Coronary artery (tissue), 2 donors: ENCODE results near the gene TMEM81.
A peak's percentile ranks its signal among the peaks of the same experiment; 100 is the strongest.

Experiments used
- DNase-seq: peaks from one replicate; pipeline ENCODE4 v3.0.0-alpha.2; 2017; ENCODE audit warnings: low spot score
- H3K27ac ChIP-seq, 2 donors: fragments of 200-600 bp; sonication (generic); one replicate each; pipeline ENCODE4 v1.5.1; 2016 to 2019
- H3K4me3 ChIP-seq: fragments of 200-600 bp; sonication (generic); 2 replicates; pipeline ENCODE4 v1.5.1; 2016; ENCODE audit warnings: mild to moderate bottlenecking, moderate library complexity
- TF ChIP-seq, protein P1 (sequence below): fragments of 200-600 bp; sonication (generic); IDR thresholded peaks from one replicate; pipeline ENCODE4 v1.5.1; 2019; ENCODE audit warnings: antibody characterized with exemption

The TMEM81 gene

DNA sequence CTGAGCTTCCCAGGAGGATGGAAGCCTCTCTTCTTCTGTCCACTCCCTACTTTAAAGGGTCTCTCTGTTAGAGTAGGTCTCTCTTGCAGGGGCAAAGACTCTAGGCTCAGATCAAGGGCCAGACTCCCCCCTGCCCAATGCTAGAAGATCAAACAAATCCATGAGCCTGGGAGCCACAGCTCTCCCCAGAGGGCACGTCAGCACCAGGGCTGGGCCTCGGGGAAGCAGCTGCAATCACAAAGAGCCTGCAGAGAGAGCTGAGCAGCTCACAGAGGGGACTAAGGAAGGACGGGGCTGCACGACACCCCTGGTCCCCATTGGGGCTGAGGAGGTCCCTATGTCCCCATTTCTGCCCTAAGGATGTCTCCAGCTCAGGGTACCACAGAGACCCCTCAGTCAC, 37.4 kb downstream of the TMEM81 start:
- no peak overlapping the region for H3K27ac ChIP-seq
- TF ChIP-seq, protein P1, sequence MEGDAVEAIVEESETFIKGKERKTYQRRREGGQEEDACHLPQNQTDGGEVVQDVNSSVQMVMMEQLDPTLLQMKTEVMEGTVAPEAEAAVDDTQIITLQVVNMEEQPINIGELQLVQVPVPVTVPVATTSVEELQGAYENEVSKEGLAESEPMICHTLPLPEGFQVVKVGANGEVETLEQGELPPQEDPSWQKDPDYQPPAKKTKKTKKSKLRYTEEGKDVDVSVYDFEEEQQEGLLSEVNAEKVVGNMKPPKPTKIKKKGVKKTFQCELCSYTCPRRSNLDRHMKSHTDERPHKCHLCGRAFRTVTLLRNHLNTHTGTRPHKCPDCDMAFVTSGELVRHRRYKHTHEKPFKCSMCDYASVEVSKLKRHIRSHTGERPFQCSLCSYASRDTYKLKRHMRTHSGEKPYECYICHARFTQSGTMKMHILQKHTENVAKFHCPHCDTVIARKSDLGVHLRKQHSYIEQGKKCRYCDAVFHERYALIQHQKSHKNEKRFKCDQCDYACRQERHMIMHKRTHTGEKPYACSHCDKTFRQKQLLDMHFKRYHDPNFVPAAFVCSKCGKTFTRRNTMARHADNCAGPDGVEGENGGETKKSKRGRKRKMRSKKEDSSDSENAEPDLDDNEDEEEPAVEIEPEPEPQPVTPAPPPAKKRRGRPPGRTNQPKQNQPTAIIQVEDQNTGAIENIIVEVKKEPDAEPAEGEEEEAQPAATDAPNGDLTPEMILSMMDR = no peak
- DNase-seq = no peak
- H3K4me3 ChIP-seq = no peak overlapping the region

DNA sequence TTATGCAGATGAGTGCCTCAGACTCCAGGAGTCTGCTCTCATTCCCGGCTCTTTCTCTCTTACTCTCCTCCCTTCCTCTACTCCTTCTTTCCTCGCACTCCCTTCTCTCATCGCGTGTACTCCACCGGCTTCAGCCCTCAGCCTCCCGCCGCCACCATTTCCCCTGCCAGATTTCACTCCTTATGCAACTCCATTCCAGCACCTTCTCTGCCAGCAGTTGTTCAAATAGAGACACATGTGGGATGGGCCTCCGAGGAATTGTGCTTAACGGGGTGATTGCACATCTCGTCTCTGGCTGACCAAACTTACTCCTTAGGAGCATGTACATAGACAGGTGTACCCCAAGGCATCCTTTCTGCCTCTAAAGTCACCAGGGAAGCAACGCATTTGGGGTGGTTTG, 39.1 kb downstream of the TMEM81 start:
- TF ChIP-seq, protein P1 = no peak
- Histone ChIP-seq H3K27ac (no peak overlapping the region), H3K4me3 (no peak overlapping the region)
- no peak for DNase-seq

DNA sequence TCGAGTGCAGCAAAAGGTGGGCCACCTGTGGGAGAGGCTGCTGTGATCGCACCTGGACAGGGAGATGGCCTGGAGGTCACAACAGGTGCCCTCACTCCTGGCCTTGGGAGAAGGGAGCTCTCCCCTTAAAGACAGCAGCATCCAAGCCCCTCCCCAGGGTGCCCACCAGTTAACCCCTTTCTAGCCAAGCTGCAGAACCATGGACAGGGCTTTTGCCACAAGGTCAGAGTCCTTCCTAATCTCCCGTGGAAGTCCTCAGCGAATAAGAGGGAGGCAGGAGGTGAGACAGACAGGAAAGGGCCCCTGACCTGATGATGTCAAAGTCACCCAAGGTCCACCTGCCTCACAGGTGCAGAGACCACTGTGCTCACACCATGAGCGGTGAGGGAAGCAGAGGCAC, 39.5 kb downstream of the TMEM81 start:
- no peak for DNase-seq
- no peak overlapping the region for H3K4me3 ChIP-seq
- TF ChIP-seq, protein P1 = no peak
- H3K27ac ChIP-seq = no peak overlapping the region

DNA sequence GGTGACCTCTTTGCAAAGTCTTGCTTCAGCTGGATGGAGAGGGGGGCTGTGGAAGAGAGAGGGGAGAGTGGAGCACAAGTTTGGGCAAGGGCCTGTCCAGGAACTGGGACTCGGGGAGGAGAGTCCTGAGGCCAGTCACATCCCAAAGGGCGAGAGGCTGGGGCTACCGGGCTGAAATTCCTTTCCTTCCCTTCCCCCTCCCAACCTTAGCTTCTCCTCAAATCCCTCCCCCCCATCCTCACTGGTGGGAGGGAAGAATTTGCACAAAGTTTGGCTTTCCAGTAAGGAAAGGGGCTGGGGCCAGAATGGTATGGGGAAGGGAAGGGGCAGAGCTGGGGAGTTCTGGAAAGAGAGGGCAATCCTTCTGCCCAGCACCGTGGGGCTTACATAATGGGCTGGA, 40.4 kb downstream of the TMEM81 start:
- Histone ChIP-seq H3K4me3 (no peak overlapping the region), H3K27ac (no peak overlapping the region)
- no peak for DNase-seq
- TF ChIP-seq, protein P1 = no peak

DNA sequence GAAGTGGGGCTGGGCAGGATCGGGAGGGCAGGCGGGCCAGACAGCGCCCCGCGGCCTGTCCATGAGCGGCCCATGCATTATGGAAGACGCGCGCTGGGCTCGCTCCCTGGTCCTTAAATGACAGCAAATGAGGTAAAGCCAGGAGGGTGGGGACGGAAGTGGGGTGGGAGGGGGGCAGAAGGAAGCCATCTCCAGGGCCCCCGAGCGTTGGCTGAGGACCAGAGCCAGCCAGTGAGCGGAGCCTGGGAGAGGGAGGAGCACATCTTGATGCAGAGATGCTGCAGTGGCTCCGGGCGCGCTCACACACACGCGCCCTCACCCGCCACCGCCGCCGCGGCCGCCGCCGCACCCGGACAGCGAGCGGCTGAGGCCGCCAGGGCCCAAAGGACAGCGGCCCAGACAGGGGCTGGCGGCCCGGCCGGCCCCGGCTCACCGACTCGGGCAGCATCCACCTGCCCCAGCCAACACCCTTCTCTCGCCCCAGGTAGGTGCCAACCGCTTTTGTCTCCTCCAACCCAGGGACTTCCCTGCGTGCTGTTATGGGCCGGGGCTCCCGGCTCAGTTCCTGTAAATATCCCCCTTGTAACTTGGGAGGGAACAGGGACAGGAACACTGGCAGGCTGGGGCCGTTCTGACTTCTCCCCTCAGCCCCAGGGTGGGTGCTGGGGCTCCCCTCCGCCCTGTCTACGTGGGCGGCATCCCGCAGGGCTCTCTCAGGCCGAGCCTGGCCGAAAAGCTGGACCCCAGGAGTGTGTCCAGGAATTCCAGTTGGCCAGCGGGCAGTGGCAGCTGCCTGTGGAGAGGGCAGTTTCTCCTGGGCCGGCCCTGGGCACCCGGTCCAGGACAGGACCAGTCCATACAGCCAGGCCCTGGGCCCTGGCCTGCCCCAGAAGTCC, 41.1 kb downstream of the TMEM81 start, which contains the start of gene CNTN2:
Gene CNTN2, plus strand, starts transcription at position 302 of the 896 bp plus-strand sequence. CDS start 9,974 bp downstream, outside the sequence.
- Histone ChIP-seq H3K27ac (no peak within 1 kb of the TSS), H3K4me3 (peak within 1 kb of the TSS; percentile 49)
- DNase-seq = no peak
- TF ChIP-seq, protein P1 = no peak

DNA sequence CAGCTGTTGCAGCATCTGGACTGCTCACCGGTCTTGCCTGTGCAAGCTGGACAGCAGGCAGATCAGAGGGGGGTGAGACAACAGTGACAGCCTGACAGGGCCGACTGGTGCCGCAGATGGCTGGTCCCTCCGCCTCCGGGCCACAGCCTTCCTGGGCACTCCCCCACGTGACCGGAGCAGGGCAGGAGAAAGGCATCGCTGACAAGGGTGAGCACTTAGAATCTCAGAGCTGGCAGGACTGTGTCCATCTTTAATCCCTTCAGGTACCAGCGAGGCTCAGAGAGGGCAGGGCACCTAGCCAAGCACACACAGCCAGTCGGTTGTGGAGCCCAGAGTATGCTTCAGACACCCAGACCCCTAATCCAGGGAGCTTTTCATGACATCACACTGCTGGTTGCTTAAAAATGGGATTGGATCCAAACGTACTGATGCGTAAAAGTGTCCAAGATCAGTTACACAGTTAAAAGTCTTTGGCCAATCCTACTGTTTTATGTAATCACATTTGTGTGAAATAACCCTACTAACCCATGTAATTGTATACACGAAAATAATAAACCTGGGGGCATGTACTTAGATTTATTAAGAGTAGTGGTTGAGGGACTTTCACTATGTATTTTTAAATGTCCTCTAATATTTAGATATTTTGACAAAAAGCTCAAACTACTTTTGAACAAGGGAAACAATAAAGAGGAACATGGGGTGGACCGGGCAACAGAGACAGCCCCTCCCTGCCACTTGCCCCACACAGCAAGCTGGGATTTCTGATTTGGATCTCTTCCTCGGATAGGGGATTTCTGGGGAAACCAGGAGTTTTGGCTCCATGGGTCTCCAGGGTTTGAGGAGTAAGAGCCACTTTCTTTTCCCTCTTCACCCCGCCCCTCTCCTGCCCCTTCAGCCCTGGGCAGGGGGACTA, 42.0 kb downstream of the TMEM81 start:
- no peak for DNase-seq
- Histone ChIP-seq H3K27ac (no peak overlapping the region), H3K4me3 (no peak overlapping the region)
- TF ChIP-seq, protein P1 = no peak
